Measurements from ENCODE around the gene LYRM2. TPM values are rescaled to one million over a fixed set of nuclear protein-coding genes. Genes with fewer than 3 reads are reported as not detected.
"Not testable (repeated sequence)": the region's sequence is repeated elsewhere in the genome, so short reads cannot be mapped to it uniquely, and the experiment has no call there.

Gene LYRM2
- total RNA-seq, 2 experiments from 2014 or later = 12.3 to 16.3 TPM

DNA sequence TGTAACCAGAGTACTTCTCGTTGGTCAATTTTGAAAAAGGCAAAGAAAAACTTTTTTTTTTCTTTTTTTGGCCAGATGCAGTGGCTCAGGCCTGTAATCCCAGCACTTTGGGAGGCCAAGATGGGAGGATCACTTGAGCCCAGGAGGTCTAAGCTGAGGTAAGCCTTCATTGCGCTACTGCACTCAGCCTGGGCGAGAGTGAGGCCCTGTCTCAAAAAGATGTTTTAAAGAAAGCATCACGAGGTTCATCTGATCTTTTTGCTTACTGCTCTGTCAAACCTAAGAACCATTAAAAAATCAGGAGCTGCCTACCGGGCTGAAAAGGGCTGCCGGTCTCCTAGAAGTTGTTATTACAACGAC, 607 bp downstream of the LYRM2 start:
- no peak for DNase-seq
- peaks cover 67% of the 10 kb centered on the region for H3K36me3 Mint-ChIP-seq (ENCODE audit: low read depth)

DNA sequence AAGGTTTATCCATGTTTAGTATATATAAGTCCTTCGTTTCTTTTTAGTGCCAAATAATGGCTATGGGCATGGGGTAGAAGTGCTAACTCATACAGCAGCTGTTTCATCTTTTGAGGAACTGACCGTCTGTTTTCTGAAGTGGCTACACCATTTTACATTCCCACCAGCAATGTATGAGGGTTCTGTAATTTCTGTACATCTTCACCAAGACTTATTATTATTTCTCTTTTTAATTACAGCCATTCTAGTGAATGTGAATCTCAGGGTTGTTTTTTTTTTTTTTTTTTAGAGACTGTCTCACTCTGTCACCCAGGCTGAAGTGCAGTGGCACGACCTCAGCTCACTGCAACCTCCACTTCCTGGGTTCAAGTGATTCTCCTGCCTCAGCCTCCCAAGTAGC, 2.1 kb downstream of the LYRM2 start:
- H3K9me3 ChIP-seq (ENCODE audit: control insufficient read depth in 1 of 2, insufficient read depth in 1 of 2, low read length in 2 of 2); POLR2A ChIA-PET; H3K4me3 ChIP-seq (ENCODE audit: low read length); H3K9me3 Mint-ChIP-seq; H3K27ac ChIP-seq (ENCODE audit: low read depth in 1 of 2, low read length in 2 of 2); DNase-seq; ATAC-seq (ENCODE audit: poor library complexity); H3K27me3 Mint-ChIP-seq; H3K27me3 ChIP-seq (ENCODE audit: control insufficient read depth in 1 of 2, insufficient read depth in 2 of 2, low read length in 2 of 2): not testable (repeated sequence)
- H3K4me1 Mint-ChIP-seq (ENCODE audit: low read depth) = peaks cover 35% of the 10 kb centered on the region
- Histone ChIP-seq H3K4me1 (ENCODE audit: insufficient read depth, low read length) (peaks cover 15% of the 10 kb centered on the region), H3K36me3 (ENCODE audit: insufficient read depth, low read length) (peaks cover 24% of the 10 kb centered on the region)
- H3K4me3 Mint-ChIP-seq = peak overlapping the region; percentile 62
- intact Hi-C loops (cut with DNase I, micrococcal nuclease) = loop anchor here in 1 of 2 experiments (2.0 to 5.0 kb wide), 2 partner anchors 674 to 950 kb away; partner anchors contain the start of genes MAP3K7 and RNGTT
- CTCF ChIA-PET = interaction anchor here (0.7 kb wide), 1 partner anchor 96 kb away, joined by 3 read pairs; no protein-coding TSS in a partner anchor
- H3K27ac Mint-ChIP-seq = peak overlapping the region; percentile 30
- peaks cover 61% of the 10 kb centered on the region for H3K36me3 Mint-ChIP-seq (ENCODE audit: low read depth)

More for the DNA sequence above, 607 bp downstream of the LYRM2 start:
- peaks cover 27% of the 10 kb centered on the region for H3K36me3 ChIP-seq (ENCODE audit: insufficient read depth, low read length)
- POLR2A ChIA-PET = interaction anchor here (0.6 to 3.2 kb wide), 12 partner anchors 10 to 1936 kb away, joined by 3 to 22 read pairs (median 5); partner anchors contain the start of genes AKIRIN2, ANKRD6, CASP8AP2 and MDN1
- peak; percentile 2 for ATAC-seq (ENCODE audit: poor library complexity)
- TF ChIP-seq, protein P1, sequence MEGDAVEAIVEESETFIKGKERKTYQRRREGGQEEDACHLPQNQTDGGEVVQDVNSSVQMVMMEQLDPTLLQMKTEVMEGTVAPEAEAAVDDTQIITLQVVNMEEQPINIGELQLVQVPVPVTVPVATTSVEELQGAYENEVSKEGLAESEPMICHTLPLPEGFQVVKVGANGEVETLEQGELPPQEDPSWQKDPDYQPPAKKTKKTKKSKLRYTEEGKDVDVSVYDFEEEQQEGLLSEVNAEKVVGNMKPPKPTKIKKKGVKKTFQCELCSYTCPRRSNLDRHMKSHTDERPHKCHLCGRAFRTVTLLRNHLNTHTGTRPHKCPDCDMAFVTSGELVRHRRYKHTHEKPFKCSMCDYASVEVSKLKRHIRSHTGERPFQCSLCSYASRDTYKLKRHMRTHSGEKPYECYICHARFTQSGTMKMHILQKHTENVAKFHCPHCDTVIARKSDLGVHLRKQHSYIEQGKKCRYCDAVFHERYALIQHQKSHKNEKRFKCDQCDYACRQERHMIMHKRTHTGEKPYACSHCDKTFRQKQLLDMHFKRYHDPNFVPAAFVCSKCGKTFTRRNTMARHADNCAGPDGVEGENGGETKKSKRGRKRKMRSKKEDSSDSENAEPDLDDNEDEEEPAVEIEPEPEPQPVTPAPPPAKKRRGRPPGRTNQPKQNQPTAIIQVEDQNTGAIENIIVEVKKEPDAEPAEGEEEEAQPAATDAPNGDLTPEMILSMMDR (IDR thresholded peaks at IDR 0.05) = no peak
- H3K4me1 ChIP-seq (ENCODE audit: insufficient read depth, low read length) = peaks cover 15% of the 10 kb centered on the region
- H3K27me3 ChIP-seq (ENCODE audit: control insufficient read depth in 1 of 2, insufficient read depth in 2 of 2, low read length in 2 of 2) = no peaks in the 10 kb centered on the region
- CTCF ChIA-PET = interaction anchor here (1.5 to 1.8 kb wide), 2 partner anchors 28 to 266 kb away, joined by 4 read pairs; no protein-coding TSS in a partner anchor
- peak overlapping the region; percentile 97 for H3K4me3 Mint-ChIP-seq
- H3K27ac Mint-ChIP-seq = peak overlapping the region; percentile 98
- no peaks in the 10 kb centered on the region for H3K27me3 Mint-ChIP-seq
- peak overlapping the region; percentile 93 for H3K4me3 ChIP-seq (ENCODE audit: low read length)
- H3K9me3 ChIP-seq (ENCODE audit: control insufficient read depth in 1 of 2, insufficient read depth in 1 of 2, low read length in 2 of 2) = no peaks in the 10 kb centered on the region
- H3K9me3 Mint-ChIP-seq = no peaks in the 10 kb centered on the region
- peak overlapping the region; percentile 92 to 99 for H3K27ac ChIP-seq (ENCODE audit: low read depth in 1 of 2, low read length in 2 of 2)
- H3K4me1 Mint-ChIP-seq (ENCODE audit: low read depth) = peaks cover 35% of the 10 kb centered on the region
- intact Hi-C loops (cut with DNase I, micrococcal nuclease) = loop anchor here in 1 of 2 experiments (2.0 to 5.0 kb wide), 2 partner anchors 676 to 949 kb away; partner anchors contain the start of genes MAP3K7 and RNGTT

DNA sequence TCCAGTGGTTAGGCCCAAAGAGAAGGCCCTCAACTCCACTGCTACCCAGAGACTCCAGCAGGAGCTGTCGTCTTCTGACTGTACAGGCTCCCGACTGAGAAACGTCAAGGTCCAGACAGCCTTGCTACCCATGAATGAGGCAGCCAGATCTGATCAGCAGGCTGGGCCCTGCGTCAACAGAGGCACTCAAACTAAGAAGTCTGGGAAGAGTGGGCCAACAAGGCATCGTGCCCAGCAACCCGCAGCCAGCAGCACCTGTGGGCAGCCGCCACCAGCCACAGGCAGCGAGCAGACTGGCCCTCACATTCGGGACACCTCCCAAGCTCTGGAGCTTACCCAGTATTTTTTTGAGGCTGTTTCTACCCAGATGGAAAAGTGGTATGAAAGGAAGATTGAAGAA, 8.1 kb downstream of the LYRM2 start:
- Mint-ChIP-seq H3K36me3 (ENCODE audit: low read depth) (peaks cover 28% of the 10 kb centered on the region), H3K27me3 (no peaks in the 10 kb centered on the region), H3K27ac (no peak overlapping the region), H3K4me3 (no peak overlapping the region), H3K4me1 (ENCODE audit: low read depth) (peaks cover under 1% of the 10 kb centered on the region), H3K9me3 (no peaks in the 10 kb centered on the region)
- Histone ChIP-seq H3K9me3 (ENCODE audit: control insufficient read depth in 1 of 2, insufficient read depth in 1 of 2, low read length in 2 of 2) (no peaks in the 10 kb centered on the region), H3K27ac (ENCODE audit: low read depth in 1 of 2, low read length in 2 of 2) (no peak overlapping the region), H3K4me3 (ENCODE audit: low read length) (no peak overlapping the region), H3K27me3 (ENCODE audit: control insufficient read depth in 1 of 2, insufficient read depth in 2 of 2, low read length in 2 of 2) (no peaks in the 10 kb centered on the region), H3K36me3 (ENCODE audit: insufficient read depth, low read length) (peaks cover 9% of the 10 kb centered on the region), H3K4me1 (ENCODE audit: insufficient read depth, low read length) (no peaks in the 10 kb centered on the region)
- ChIA-PET POLR2A (no interaction called here), CTCF (no interaction called here)
- TF ChIP-seq, protein P1 (IDR thresholded peaks at IDR 0.05) = no peak
- intact Hi-C loops (cut with DNase I, micrococcal nuclease) = no loop called here
- no peak for ATAC-seq (ENCODE audit: poor library complexity)
- DNase-seq = no peak

DNA sequence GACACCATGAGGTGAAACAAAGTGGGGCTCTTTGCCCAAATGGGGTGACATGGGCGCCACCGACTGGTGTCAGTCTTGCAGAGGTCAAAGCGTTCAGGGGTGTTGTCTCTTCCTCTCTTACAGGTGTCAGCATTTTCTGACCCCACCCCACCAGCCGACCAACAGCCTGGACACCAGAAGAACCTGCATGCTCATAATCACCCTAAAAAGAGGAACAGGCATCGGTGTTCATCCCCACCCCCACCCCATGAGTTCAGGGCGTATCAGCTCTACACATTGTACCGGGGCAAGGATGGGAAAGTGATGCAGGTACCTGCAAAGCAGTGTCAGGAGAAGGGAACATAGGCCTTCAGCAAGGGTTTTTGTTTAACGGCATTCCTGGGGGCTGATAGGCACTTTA, 14.8 kb downstream of the LYRM2 start:
- H3K27me3 ChIP-seq (ENCODE audit: control insufficient read depth in 1 of 2, insufficient read depth in 2 of 2, low read length in 2 of 2) = no peaks in the 10 kb centered on the region
- POLR2A ChIA-PET = no interaction called here
- no peaks in the 10 kb centered on the region for H3K9me3 Mint-ChIP-seq
- TF ChIP-seq, protein P1 (IDR thresholded peaks at IDR 0.05) = no peak
- no peak overlapping the region for H3K27ac Mint-ChIP-seq
- DNase-seq = no peak
- intact Hi-C loops (cut with DNase I, micrococcal nuclease) = no loop called here
- H3K36me3 ChIP-seq (ENCODE audit: insufficient read depth, low read length) = no peaks in the 10 kb centered on the region
- no peak overlapping the region for H3K4me3 ChIP-seq (ENCODE audit: low read length)
- no peaks in the 10 kb centered on the region for H3K27me3 Mint-ChIP-seq
- H3K9me3 ChIP-seq (ENCODE audit: control insufficient read depth in 1 of 2, insufficient read depth in 1 of 2, low read length in 2 of 2) = no peaks in the 10 kb centered on the region
- CTCF ChIA-PET = no interaction called here
- H3K4me3 Mint-ChIP-seq = no peak overlapping the region
- no peak for ATAC-seq (ENCODE audit: poor library complexity)
- H3K4me1 Mint-ChIP-seq (ENCODE audit: low read depth) = no peaks in the 10 kb centered on the region
- no peak overlapping the region for H3K27ac ChIP-seq (ENCODE audit: low read depth in 1 of 2, low read length in 2 of 2)
- H3K36me3 Mint-ChIP-seq (ENCODE audit: low read depth) = peaks cover 10% of the 10 kb centered on the region
- H3K4me1 ChIP-seq (ENCODE audit: insufficient read depth, low read length) = no peaks in the 10 kb centered on the region
